Astrocyte (in vitro differentiated cells and primary cell): ENCODE results near the gene CGB1. TPM values are rescaled to one million over a fixed set of nuclear protein-coding genes. Genes with fewer than 3 reads are reported as not detected.

Experiments
- DNase-seq: peaks from one replicate; pipeline ENCODE4 v3.0.0-alpha.2; 2010; ENCODE audit warnings: low read depth
- FAIRE-seq: peaks from 2 replicates; lab custom pipeline; 2011; peaks lifted over from hg19 to GRCh38; lab: Jason Lieb, UNC
- H2AFZ ChIP-seq: 2 replicates; pipeline ENCODE4 v1.6.0; 2012; ENCODE audit warnings: low read depth, low read length, inconsistent platforms
- H3K27ac ChIP-seq: 2 replicates; pipeline ENCODE4 v1.5.1; 2011; ENCODE audit warnings: low read depth, low read length, inconsistent platforms
- H3K27me3 ChIP-seq: 2 replicates; pipeline ENCODE4 v1.6.0; 2011; ENCODE audit warnings: low read length, inconsistent platforms; ENCODE audit not compliant: insufficient read depth
- H3K36me3 ChIP-seq: 2 replicates; pipeline ENCODE4 v1.5.1; 2011; ENCODE audit warnings: low read length, inconsistent platforms; ENCODE audit not compliant: insufficient read depth
- H3K4me1 ChIP-seq: 2 replicates; pipeline ENCODE4 v1.5.1; 2011; ENCODE audit warnings: low read length, inconsistent platforms; ENCODE audit not compliant: insufficient read depth
- H3K4me2 ChIP-seq: 2 replicates; pipeline ENCODE4 v1.6.0; 2012; ENCODE audit warnings: low read length, inconsistent platforms
- H3K4me3 ChIP-seq: 2 replicates; pipeline ENCODE4 v1.5.1; 2011; ENCODE audit warnings: low read depth, mild to moderate bottlenecking, low read length, inconsistent platforms; ENCODE audit not compliant: insufficient read depth
- H3K79me2 ChIP-seq: 2 replicates; pipeline ENCODE4 v1.6.0; 2012; ENCODE audit warnings: mild to moderate bottlenecking, low read length, inconsistent platforms; ENCODE audit not compliant: insufficient read depth
- H3K9ac ChIP-seq: 2 replicates; pipeline ENCODE4 v1.6.0; 2012; ENCODE audit warnings: mild to moderate bottlenecking, low read length, inconsistent platforms
- H3K9me3 ChIP-seq: 2 replicates; pipeline ENCODE4 v1.5.1; 2012; ENCODE audit warnings: low read depth, mild to moderate bottlenecking, low read length, inconsistent platforms; ENCODE audit not compliant: insufficient read depth
- H4K20me1 ChIP-seq: 2 replicates; pipeline ENCODE4 v1.6.0; 2012; ENCODE audit warnings: low read length, inconsistent platforms; ENCODE audit not compliant: insufficient read depth
- H3K27ac Mint-ChIP-seq: one replicate; pipeline ENCODE4 v1.8.0; 2021; ENCODE audit warnings: mild to moderate bottlenecking, mixed read lengths; ENCODE audit not compliant: unreplicated experiment
- H3K27me3 Mint-ChIP-seq: one replicate; pipeline ENCODE4 v1.8.0; 2021; ENCODE audit warnings: low read depth, mixed read lengths; ENCODE audit not compliant: unreplicated experiment
- H3K36me3 Mint-ChIP-seq: one replicate; pipeline ENCODE4 v1.8.0; 2021; ENCODE audit warnings: low read depth, mixed read lengths; ENCODE audit not compliant: unreplicated experiment
- H3K4me1 Mint-ChIP-seq: one replicate; pipeline ENCODE4 v1.8.0; 2021; ENCODE audit warnings: low read depth, mixed read lengths; ENCODE audit not compliant: unreplicated experiment
- H3K4me3 Mint-ChIP-seq: one replicate; pipeline ENCODE4 v1.8.0; 2021; ENCODE audit warnings: mild to moderate bottlenecking, moderate library complexity, mixed read lengths; ENCODE audit not compliant: unreplicated experiment
- H3K9me3 Mint-ChIP-seq: one replicate; pipeline ENCODE4 v1.8.0; 2021; ENCODE audit warnings: mild to moderate bottlenecking, mixed read lengths; ENCODE audit not compliant: unreplicated experiment
- EZH2 ChIP-seq: IDR thresholded peaks from 2 replicates; pipeline ENCODE4 v1.6.1; 2012; ENCODE audit warnings: mild to moderate bottlenecking, low read length, inconsistent platforms; ENCODE audit not compliant: insufficient read depth
- total RNA-seq: library from RNA; stranded (reverse); gene quantifications from 2 replicates; pipeline ENCODE4 v1.2.1, GENCODE V29; 2021
- TF ChIP-seq, protein P1 (sequence below): IDR thresholded peaks from 2 replicates; pipeline ENCODE4 v1.5.1; 2011; ENCODE audit warnings: low read depth, mild to moderate bottlenecking, inconsistent platforms, low read length, moderate library complexity; ENCODE audit not compliant: insufficient read depth

The CGB1 gene
- total RNA-seq, 1 donor from 2014 or later: 2.3 TPM

DNA sequence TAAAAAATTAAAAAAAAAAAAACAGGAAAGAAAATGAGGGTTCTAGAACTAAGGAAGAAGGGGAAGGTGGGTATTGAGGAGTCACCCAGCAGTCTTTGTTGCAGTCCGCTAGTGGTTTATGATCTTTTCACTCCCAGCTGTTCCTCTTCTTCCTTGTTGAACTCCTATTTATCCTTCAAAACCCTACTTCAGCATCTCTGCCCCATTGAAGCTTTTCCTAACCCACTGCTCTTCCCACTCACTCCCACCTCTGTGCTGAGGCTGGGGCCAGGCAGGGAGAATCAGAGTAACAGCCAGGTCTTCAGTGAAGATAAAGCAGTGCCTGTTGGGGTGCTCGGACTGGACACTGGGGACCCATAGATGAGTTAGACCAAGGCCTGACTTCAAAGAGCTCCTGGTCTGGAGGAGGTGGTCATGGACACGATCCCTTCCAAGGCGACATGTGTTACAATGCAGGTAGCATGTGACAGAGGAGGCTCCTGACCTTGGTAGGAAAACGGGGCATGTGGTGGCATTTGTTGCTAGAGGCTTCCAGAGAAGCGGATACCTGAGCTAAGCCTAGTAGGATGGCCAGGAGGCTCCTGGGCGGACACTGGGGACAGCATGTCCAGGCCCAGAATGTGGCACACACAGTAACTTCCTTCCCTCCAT lies 31.6 kb downstream of the CGB1 start:
- Histone ChIP-seq H3K36me3 (peaks cover 20% of the 10 kb centered on the region), H3K79me2 (peaks cover 4% of the 10 kb centered on the region), H3K4me2 (no peak overlapping the region), H3K9ac (no peak overlapping the region), H3K27ac (no peak overlapping the region), H3K4me1 (no peaks in the 10 kb centered on the region), H3K4me3 (no peak overlapping the region), H3K27me3 (no peaks in the 10 kb centered on the region), H4K20me1 (peaks cover 4% of the 10 kb centered on the region), H3K9me3 (no peaks in the 10 kb centered on the region), H2AFZ (no peak overlapping the region)
- Mint-ChIP-seq H3K4me3 (no peak overlapping the region), H3K9me3 (no peaks in the 10 kb centered on the region), H3K36me3 (peaks cover 14% of the 10 kb centered on the region), H3K4me1 (peaks cover under 1% of the 10 kb centered on the region), H3K27me3 (no peaks in the 10 kb centered on the region), H3K27ac (no peak overlapping the region)
- no peak for FAIRE-seq
- DNase-seq: no peak
- TF ChIP-seq, protein P1, sequence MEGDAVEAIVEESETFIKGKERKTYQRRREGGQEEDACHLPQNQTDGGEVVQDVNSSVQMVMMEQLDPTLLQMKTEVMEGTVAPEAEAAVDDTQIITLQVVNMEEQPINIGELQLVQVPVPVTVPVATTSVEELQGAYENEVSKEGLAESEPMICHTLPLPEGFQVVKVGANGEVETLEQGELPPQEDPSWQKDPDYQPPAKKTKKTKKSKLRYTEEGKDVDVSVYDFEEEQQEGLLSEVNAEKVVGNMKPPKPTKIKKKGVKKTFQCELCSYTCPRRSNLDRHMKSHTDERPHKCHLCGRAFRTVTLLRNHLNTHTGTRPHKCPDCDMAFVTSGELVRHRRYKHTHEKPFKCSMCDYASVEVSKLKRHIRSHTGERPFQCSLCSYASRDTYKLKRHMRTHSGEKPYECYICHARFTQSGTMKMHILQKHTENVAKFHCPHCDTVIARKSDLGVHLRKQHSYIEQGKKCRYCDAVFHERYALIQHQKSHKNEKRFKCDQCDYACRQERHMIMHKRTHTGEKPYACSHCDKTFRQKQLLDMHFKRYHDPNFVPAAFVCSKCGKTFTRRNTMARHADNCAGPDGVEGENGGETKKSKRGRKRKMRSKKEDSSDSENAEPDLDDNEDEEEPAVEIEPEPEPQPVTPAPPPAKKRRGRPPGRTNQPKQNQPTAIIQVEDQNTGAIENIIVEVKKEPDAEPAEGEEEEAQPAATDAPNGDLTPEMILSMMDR: no peak
- TF ChIP-seq EZH2: no peak

GRCh38 chr19:49004133-49004532 lies 32.6 kb downstream of the CGB1 start:
- Mint-ChIP-seq H3K36me3 (peaks cover 18% of the 10 kb centered on the region), H3K9me3 (no peaks in the 10 kb centered on the region), H3K4me1 (peaks cover 7% of the 10 kb centered on the region), H3K27ac (no peak overlapping the region), H3K4me3 (no peak overlapping the region), H3K27me3 (no peaks in the 10 kb centered on the region)
- Histone ChIP-seq H3K27ac (no peak overlapping the region), H3K27me3 (no peaks in the 10 kb centered on the region), H3K9me3 (no peaks in the 10 kb centered on the region), H3K36me3 (peaks cover 16% of the 10 kb centered on the region), H3K4me2 (no peak overlapping the region), H4K20me1 (peaks cover 12% of the 10 kb centered on the region), H3K4me3 (no peak overlapping the region), H2AFZ (no peak overlapping the region), H3K4me1 (peaks cover 3% of the 10 kb centered on the region), H3K79me2 (peaks cover 10% of the 10 kb centered on the region), H3K9ac (no peak overlapping the region)
- FAIRE-seq (no peak), DNase-seq (no peak)
- TF ChIP-seq, protein P1: no peak
- no peak for TF ChIP-seq EZH2
